GM12878 (cell line): Measurements from ENCODE around the gene SLC37A1. TPM values are rescaled to one million over a fixed set of nuclear protein-coding genes. Genes with fewer than 3 reads are reported as not detected.

Experiments used
- ATAC-seq: fragments of 200-7000 bp; cut with Tn5 transposase; 3 replicates; pipeline ENCODE4 v1.9.1; 2020; ENCODE audit warnings: mild to moderate bottlenecking, moderate library complexity
- BruUV-seq: library from RNA; stranded (reverse); fragments of 400-500 nt; replicated peaks from 2 replicates; lab custom pipeline; 2021; lab: Mats Ljungman, UMichigan
- CTCF ChIA-PET: fragments of 300-600 bp; sonication (Branson Sonifier 250); formaldehyde crosslinking; extraction: SDS; loops from one replicate; lab custom pipeline; 2021; ENCODE audit warnings: inconsistent platforms; lab: Yijun Ruan, JAX
- POLR2A ChIA-PET: fragments of 350-600 bp; formaldehyde crosslinking; extraction: SDS; loops from one replicate; lab custom pipeline; 2021; ENCODE audit warnings: inconsistent platforms; lab: Charles Lee
- RAD21 ChIA-PET: fragments of 300-600 bp; sonication (Branson Sonifier 250); formaldehyde crosslinking; loops from one replicate; lab custom pipeline; 2023; ENCODE audit warnings: antibody characterized with exemption; ENCODE audit not compliant: unreplicated experiment; lab: Charles Lee
- SMC1A ChIA-PET: fragments of 300-600 bp; sonication (Branson Sonifier 250); formaldehyde crosslinking; loops from one replicate; lab custom pipeline; 2023; ENCODE audit not compliant: unreplicated experiment, uncharacterized antibody; lab: Charles Lee
- DNase-seq: peaks from one replicate; pipeline ENCODE4 v3.0.0-alpha.2; 2011; ENCODE audit warnings: low read depth, low spot score
- FAIRE-seq: peaks from 3 replicates; lab custom pipeline; 2011; peaks lifted over from hg19 to GRCh38; lab: Jason Lieb, UNC
- H2AFZ ChIP-seq: 2 replicates; pipeline ENCODE4 v1.6.0; 2011; ENCODE audit warnings: low read depth, low read length, control low read depth; ENCODE audit not compliant: control insufficient read depth
- H3K27ac ChIP-seq: 2 replicates; pipeline ENCODE4 v1.5.1; 2011; ENCODE audit warnings: control low read depth; ENCODE audit not compliant: control insufficient read depth, insufficient read depth
- H3K27me3 ChIP-seq, 2 experiments: replicated peaks in 1 of 2; 2 replicates each; pipeline versions ENCODE4 v1.6.0 to v1.6.1; 2011; ENCODE audit warnings: low read length in 1 of 2; ENCODE audit not compliant: control insufficient read depth in 2 of 2, insufficient read depth in 2 of 2
- H3K36me3 ChIP-seq, 2 experiments: 2 replicates each; pipeline ENCODE4 v1.5.1; 2011; ENCODE audit warnings: low read length in 1 of 2; ENCODE audit not compliant: control insufficient read depth in 2 of 2, insufficient read depth in 2 of 2
- H3K4me1 ChIP-seq: 2 replicates; pipeline ENCODE4 v1.6.1; 2011; ENCODE audit warnings: mild to moderate bottlenecking, low read length, moderate library complexity, mixed read lengths; ENCODE audit not compliant: control insufficient read depth, insufficient read depth
- H3K4me2 ChIP-seq: 2 replicates; pipeline ENCODE4 v1.6.0; 2011; ENCODE audit warnings: control low read depth; ENCODE audit not compliant: control insufficient read depth, insufficient read depth
- H3K4me3 ChIP-seq: fragments of 200-600 bp; sonication (generic); 2 replicates; pipeline ENCODE4 v1.5.1; 2016
- H3K79me2 ChIP-seq: 2 replicates; pipeline ENCODE4 v1.6.0; 2011; ENCODE audit warnings: low read length; ENCODE audit not compliant: control insufficient read depth, insufficient read depth
- H3K9ac ChIP-seq: 2 replicates; pipeline ENCODE4 v1.8.0; 2011; ENCODE audit warnings: low read length, control low read depth, mixed read lengths; ENCODE audit not compliant: control insufficient read depth, insufficient read depth
- H3K9me3 ChIP-seq: replicated peaks from 3 replicates; pipeline ENCODE4 v1.5.1; 2011; ENCODE audit warnings: mild to moderate bottlenecking, low read length; ENCODE audit not compliant: control insufficient read depth, insufficient read depth
- H4K20me1 ChIP-seq: 2 replicates; pipeline ENCODE4 v1.6.0; 2011; ENCODE audit not compliant: control insufficient read depth, insufficient read depth
- BRCA1 ChIP-seq: IDR thresholded peaks from 2 replicates; pipeline ENCODE4 v1.6.1; 2011; ENCODE audit warnings: low read depth, low read length, improper control_type of control experiment
- CBFB ChIP-seq: IDR thresholded peaks from 2 replicates; pipeline ENCODE4 v1.6.1; 2016; ENCODE audit warnings: antibody characterized with exemption, low read depth
- CBX5 ChIP-seq: sonication (generic); IDR thresholded peaks from 2 replicates; pipeline ENCODE4 v1.6.1; 2016; ENCODE audit warnings: low read depth, moderate library complexity, mild to moderate bottlenecking, inconsistent platforms
- ETV6 ChIP-seq, 2 experiments: fragments of 450-650 bp in 1 of 2; IDR thresholded peaks in 1 of 2; conservative IDR thresholded peaks in 1 of 2; 2 replicates each; pipeline ENCODE4 v1.6.1; 2014; ENCODE audit warnings: antibody characterized with exemption in 1 of 2, borderline replicate concordance in 1 of 2, low read depth in 1 of 2, mild to moderate bottlenecking in 1 of 2, moderate library complexity in 1 of 2
- GATAD2B ChIP-seq: fragments of 450-650 bp; conservative IDR thresholded peaks from 2 replicates; pipeline ENCODE4 v1.6.1; 2017; ENCODE audit warnings: low read depth, mild to moderate bottlenecking, moderate library complexity
- JUNB ChIP-seq: IDR thresholded peaks from 2 replicates; pipeline ENCODE4 v1.6.1; 2016; ENCODE audit warnings: antibody characterized with exemption, mild to moderate bottlenecking
- KAT2A ChIP-seq: conservative IDR thresholded peaks from 2 replicates; pipeline ENCODE4 v1.6.1; 2011; ENCODE audit warnings: low read depth, low read length; ENCODE audit not compliant: control insufficient read depth
- MTA2 ChIP-seq: fragments of 450-650 bp; IDR thresholded peaks from 2 replicates; pipeline ENCODE4 v1.6.1; 2016; ENCODE audit warnings: low read depth, mild to moderate bottlenecking, moderate library complexity
- NFYA ChIP-seq: IDR thresholded peaks from 2 replicates; pipeline ENCODE4 v1.6.1; 2011; ENCODE audit warnings: low read depth, mild to moderate bottlenecking, low read length, improper control_type of control experiment, borderline replicate concordance
- POLR2A ChIP-seq: IDR thresholded peaks from 2 replicates; pipeline ENCODE4 v1.6.1; 2011; ENCODE audit warnings: low read depth, mild to moderate bottlenecking, low read length
- ZNF384 ChIP-seq: IDR thresholded peaks from 2 replicates; pipeline ENCODE4 v1.6.1; 2012; ENCODE audit warnings: low read depth, mild to moderate bottlenecking, low read length, improper control_type of control experiment, borderline replicate concordance
- WGBS: methylation state at CpG from one replicate; pipeline ENCODE4 v1.1.6; 2016; ENCODE audit warnings: low lambda C conversion rate; ENCODE audit not compliant: insufficient replicate concordance, insufficient coverage; ENCODE audit errors: missing lambda C conversion rate; 5-methylcytosine and 5-hydroxymethylcytosine counted together
- in situ Hi-C: fragments of 300-500 bp; cut with MboI; formaldehyde crosslinking; loops from 9 replicates; pipeline ENCODE4 v1.14.3; 2018; ENCODE audit warnings: mixed read lengths
- intact Hi-C: fragments of 100-400 bp; cut with micrococcal nuclease; formaldehyde crosslinking; loops from one replicate; pipeline ENCODE4 v1.14.2; 2022; ENCODE audit not compliant: unreplicated experiment
- polyA plus RNA-seq, 11 experiments: library from polyadenylated mRNA; depleted of rRNA in 4 of 11; unstranded in 6 of 11; stranded (reverse) in 5 of 11; fragments of >200 nt; fragmentation: Nextera tagmentation in 4 of 11; fragmentation: Illumina TruSeq in 1 of 11; extraction: Ambion mirVana in 4 of 11; extraction: Trizol in 1 of 11; gene quantifications; 1 replicate in 1 of 11; 2 replicates in 10 of 11; pipeline versions ENCODE4 v1.2.1 to v1.2.3, GENCODE V29; 2011 to 2016; ENCODE audit warnings: inconsistent platforms in 2 of 11, missing spikeins in 2 of 11, low read depth in 1 of 11
- total RNA-seq, 4 experiments: library from RNA; depleted of rRNA in 3 of 4; stranded (reverse); fragments of >200 nt in 3 of 4; fragmentation: Illumina TruSeq in 1 of 4; extraction: Trizol in 1 of 4; gene quantifications; 2 replicates each; pipeline versions ENCODE4 v1.2.1 to v1.2.3, GENCODE V29; 2013 to 2021
- TF ChIP-seq, protein P1 (sequence below): fragments of 150-350 bp; IDR thresholded peaks from 2 replicates; pipeline ENCODE4 v1.6.1; 2016; ENCODE audit warnings: low read depth, low read length
- TF ChIP-seq, protein P2 (sequence below): IDR thresholded peaks from 2 replicates; pipeline ENCODE4 v1.6.1; 2012; ENCODE audit warnings: low read depth, low read length, improper control_type of control experiment
- TF ChIP-seq, protein P3 (sequence below): fragments of 450-650 bp; IDR thresholded peaks from 2 replicates; pipeline ENCODE4 v1.6.1; 2017; ENCODE audit warnings: low read depth, mild to moderate bottlenecking, moderate library complexity

Gene SLC37A1
- total and polyA plus RNA-seq, 10 of the 15 experiments (the other 5 are each of a cell fraction or from before 2014, with no cell fraction given): 1.1 to 35.5 (median 24.4) TPM

DNA sequence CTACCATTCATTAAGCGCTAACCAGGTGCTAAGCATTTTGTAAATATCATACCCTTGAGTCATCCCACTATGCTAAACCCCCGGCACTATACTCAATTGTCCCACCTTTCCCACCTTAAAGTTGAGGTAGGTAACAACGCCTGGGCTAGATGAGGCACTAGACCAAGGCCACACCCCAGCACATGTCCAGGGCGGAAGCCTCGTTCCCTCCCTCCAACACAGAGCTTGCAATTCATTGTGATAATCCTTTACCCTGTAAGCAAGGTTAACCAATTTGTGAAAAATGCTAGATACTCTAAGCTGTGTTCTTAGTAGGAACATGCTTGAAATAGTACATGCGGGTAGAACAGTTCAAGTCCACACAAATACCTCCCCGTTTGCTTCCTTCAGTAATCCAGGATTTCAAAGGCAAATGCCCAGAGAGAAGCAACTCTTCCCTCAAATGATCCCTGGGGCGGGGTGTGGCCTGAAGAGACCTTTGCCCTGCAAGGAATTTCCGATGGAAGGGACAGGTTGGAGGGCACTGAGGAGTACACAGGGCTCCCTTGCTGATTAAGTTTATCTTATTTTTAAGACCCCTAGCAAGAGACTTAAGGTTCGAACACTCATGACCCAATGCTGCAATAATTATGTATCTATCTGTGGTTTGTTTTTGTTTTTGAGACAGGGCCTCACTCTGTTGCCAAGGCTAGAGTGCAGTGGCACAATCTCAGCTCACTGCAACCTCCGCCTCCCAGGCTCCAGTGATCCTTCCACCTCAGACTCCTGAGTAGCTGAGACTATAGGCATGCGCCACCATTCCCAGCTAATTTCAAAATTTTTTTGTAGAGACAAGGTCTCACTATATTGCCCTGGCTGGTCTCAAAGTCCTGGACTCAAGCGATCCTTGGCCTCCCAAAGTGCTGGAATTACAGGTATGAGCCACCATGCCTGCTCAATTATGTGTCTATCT is 20.3 kb upstream of the SLC37A1 start (continued):
- TF ChIP-seq, protein P1, sequence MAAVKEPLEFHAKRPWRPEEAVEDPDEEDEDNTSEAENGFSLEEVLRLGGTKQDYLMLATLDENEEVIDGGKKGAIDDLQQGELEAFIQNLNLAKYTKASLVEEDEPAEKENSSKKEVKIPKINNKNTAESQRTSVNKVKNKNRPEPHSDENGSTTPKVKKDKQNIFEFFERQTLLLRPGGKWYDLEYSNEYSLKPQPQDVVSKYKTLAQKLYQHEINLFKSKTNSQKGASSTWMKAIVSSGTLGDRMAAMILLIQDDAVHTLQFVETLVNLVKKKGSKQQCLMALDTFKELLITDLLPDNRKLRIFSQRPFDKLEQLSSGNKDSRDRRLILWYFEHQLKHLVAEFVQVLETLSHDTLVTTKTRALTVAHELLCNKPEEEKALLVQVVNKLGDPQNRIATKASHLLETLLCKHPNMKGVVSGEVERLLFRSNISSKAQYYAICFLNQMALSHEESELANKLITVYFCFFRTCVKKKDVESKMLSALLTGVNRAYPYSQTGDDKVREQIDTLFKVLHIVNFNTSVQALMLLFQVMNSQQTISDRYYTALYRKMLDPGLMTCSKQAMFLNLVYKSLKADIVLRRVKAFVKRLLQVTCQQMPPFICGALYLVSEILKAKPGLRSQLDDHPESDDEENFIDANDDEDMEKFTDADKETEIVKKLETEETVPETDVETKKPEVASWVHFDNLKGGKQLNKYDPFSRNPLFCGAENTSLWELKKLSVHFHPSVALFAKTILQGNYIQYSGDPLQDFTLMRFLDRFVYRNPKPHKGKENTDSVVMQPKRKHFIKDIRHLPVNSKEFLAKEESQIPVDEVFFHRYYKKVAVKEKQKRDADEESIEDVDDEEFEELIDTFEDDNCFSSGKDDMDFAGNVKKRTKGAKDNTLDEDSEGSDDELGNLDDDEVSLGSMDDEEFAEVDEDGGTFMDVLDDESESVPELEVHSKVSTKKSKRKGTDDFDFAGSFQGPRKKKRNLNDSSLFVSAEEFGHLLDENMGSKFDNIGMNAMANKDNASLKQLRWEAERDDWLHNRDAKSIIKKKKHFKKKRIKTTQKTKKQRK: no peak
- no peak for TF ChIP-seq KAT2A
- TF ChIP-seq GATAD2B: no peak
- TF ChIP-seq CBFB: no peak

DNA sequence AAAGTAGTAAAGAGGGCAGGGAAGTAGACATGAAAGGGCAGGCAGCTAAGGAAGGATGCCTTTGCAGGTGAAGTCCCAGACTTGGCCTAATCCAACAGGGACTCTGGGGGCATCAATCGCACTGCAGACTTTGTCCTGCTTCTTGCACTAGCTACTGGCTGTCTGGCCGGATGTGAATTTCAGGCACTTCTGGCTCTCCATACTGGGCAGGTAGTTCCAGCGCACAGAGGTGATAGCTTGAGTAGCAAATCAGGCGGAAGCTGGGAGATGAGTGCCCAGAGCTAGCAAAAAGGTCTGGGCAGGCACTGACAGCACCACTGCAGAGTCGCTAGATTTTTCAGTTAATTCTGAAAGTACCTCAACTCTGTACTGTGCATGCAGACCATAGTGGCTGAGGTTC is 18.6 kb upstream of the SLC37A1 start:
- peaks cover 14% of the 10 kb centered on the region for H3K4me1 ChIP-seq
- 77% methylated on average over 5 of the region's 5 CpGs for WGBS
- ATAC-seq (no peak), FAIRE-seq (no peak), DNase-seq (no peak)
- BruUV-seq: no TSS peak
- in situ Hi-C loops (no loop called here), intact Hi-C loops (no loop called here)
- ChIA-PET RAD21 (interaction anchor here (1.1 to 2.4 kb wide), 4 partner anchors 11 to 41 kb away, joined by 3 to 11 read pairs (median 6); no protein-coding TSS in a partner anchor), POLR2A (interaction anchor here (0.6 to 1.2 kb wide), 3 partner anchors 9 to 41 kb away, joined by 3 to 5 read pairs (median 3); no protein-coding TSS in a partner anchor), SMC1A (interaction anchor here (1.2 to 3.0 kb wide), 5 partner anchors 12 to 41 kb away, joined by 3 to 12 read pairs (median 4); no protein-coding TSS in a partner anchor), CTCF (interaction anchor here (0.7 to 1.7 kb wide), 4 partner anchors 17 to 42 kb away, joined by 3 to 7 read pairs (median 4); no protein-coding TSS in a partner anchor)
- no peak overlapping the region for H3K4me3 ChIP-seq
- H3K27ac ChIP-seq: no peak overlapping the region
- H3K9ac ChIP-seq: no peak overlapping the region
- H3K79me2 ChIP-seq: no peaks in the 10 kb centered on the region
- no peaks in the 10 kb centered on the region for H4K20me1 ChIP-seq
- H3K36me3 ChIP-seq: no peaks in the 10 kb centered on the region
- H3K27me3 ChIP-seq: no peaks in the 10 kb centered on the region
- H2AFZ ChIP-seq: no peak overlapping the region
- H3K9me3 ChIP-seq: no peaks in the 10 kb centered on the region
- H3K4me2 ChIP-seq: no peak overlapping the region; the same call in 1 of the 2 replicates
- TF ChIP-seq CBX5 (no peak), BRCA1 (no peak), ZNF384 (no peak), MTA2 (no peak), NFYA (no peak), ETV6 (conservative IDR thresholded peaks at IDR 0.05 in 1 of 2, IDR thresholded peaks at IDR 0.05 in 1 of 2; ENCODE audit: borderline replicate concordance in 1 of 2, low read depth in 1 of 2) (no peak), POLR2A (no peak), JUNB (no peak)
- TF ChIP-seq, protein P2, sequence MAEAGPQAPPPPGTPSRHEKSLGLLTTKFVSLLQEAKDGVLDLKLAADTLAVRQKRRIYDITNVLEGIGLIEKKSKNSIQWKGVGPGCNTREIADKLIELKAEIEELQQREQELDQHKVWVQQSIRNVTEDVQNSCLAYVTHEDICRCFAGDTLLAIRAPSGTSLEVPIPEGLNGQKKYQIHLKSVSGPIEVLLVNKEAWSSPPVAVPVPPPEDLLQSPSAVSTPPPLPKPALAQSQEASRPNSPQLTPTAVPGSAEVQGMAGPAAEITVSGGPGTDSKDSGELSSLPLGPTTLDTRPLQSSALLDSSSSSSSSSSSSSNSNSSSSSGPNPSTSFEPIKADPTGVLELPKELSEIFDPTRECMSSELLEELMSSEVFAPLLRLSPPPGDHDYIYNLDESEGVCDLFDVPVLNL: no peak
- TF ChIP-seq, protein P3, sequence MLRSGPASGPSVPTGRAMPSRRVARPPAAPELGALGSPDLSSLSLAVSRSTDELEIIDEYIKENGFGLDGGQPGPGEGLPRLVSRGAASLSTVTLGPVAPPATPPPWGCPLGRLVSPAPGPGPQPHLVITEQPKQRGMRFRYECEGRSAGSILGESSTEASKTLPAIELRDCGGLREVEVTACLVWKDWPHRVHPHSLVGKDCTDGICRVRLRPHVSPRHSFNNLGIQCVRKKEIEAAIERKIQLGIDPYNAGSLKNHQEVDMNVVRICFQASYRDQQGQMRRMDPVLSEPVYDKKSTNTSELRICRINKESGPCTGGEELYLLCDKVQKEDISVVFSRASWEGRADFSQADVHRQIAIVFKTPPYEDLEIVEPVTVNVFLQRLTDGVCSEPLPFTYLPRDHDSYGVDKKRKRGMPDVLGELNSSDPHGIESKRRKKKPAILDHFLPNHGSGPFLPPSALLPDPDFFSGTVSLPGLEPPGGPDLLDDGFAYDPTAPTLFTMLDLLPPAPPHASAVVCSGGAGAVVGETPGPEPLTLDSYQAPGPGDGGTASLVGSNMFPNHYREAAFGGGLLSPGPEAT: no peak
